Testis (tissue), 3 donors: ENCODE results near the gene COX4I2. TPM values are rescaled to one million over a fixed set of nuclear protein-coding genes. Genes with fewer than 3 reads are reported as not detected.

ENCODE experiments used
- DNase-seq: peaks from one replicate; pipeline ENCODE4 v3.0.0-alpha.2; 2019
- H3K27ac ChIP-seq, 2 donors: fragments of 200-600 bp; sonication (generic); one replicate each; pipeline ENCODE4 v1.5.1; 2019
- H3K27me3 ChIP-seq: fragments of 200-600 bp; sonication (generic); one replicate; pipeline ENCODE4 v1.5.1; 2019
- H3K36me3 ChIP-seq: fragments of 200-600 bp; sonication (generic); one replicate; pipeline ENCODE4 v1.5.1; 2017; ENCODE audit warnings: low read depth; ENCODE audit errors: missing control alignments
- H3K4me1 ChIP-seq: fragments of 200-600 bp; sonication (generic); one replicate; pipeline ENCODE4 v1.5.1; 2019
- H3K4me3 ChIP-seq, 2 donors: fragments of 200-600 bp; sonication (generic); one replicate each; pipeline ENCODE4 v1.5.1; 2017 to 2019
- H3K9me3 ChIP-seq: fragments of 200-600 bp; sonication (generic); one replicate; pipeline ENCODE4 v1.5.1; 2017
- POLR2A ChIP-seq: fragments of 450-650 bp; IDR thresholded peaks from one replicate; pipeline ENCODE4 v1.6.1; 2017; ENCODE audit warnings: antibody characterized with exemption, mild to moderate bottlenecking, moderate library complexity
- WGBS, 2 donors: methylation state at CpG; one replicate each; pipeline ENCODE4 v1.1.5; 2018; 5-methylcytosine and 5-hydroxymethylcytosine counted together
- intact Hi-C: fragments of 100-400 bp; cut with DNase I; formaldehyde crosslinking; loops from one replicate; pipeline ENCODE4 v1.15.1; 2023; ENCODE audit warnings: low total_unique reads
- polyA plus RNA-seq: library from polyadenylated mRNA; stranded (reverse); fragments of 350-450 nt; fragmentation: Illumina TruSeq; extraction: RNeasy Lipid Tissue Mini Kit (QIAGEN cat#74804); gene quantifications from one replicate; pipeline ENCODE4 v1.2.3, GENCODE V29; 2014; ENCODE audit warnings: low read depth, low replicate concordance; ENCODE audit not compliant: insufficient read depth
- total RNA-seq, 2 donors: library from RNA; depleted of rRNA; stranded (reverse); fragments of >200 nt; gene quantifications; one replicate each; pipeline ENCODE4 v1.2.3, GENCODE V29; 2016
- TF ChIP-seq, protein P1 (sequence below), 3 experiments: fragments of 450-650 bp in 2 of 3; fragments of 200-600 bp in 1 of 3; sonication (generic) in 1 of 3; IDR thresholded peaks; one replicate each; pipeline ENCODE4 v1.5.1; 2016 to 2019; ENCODE audit warnings: antibody characterized with exemption in 3 of 3, mild to moderate bottlenecking in 2 of 3, moderate library complexity in 1 of 3

Gene COX4I2
- total and polyA plus RNA-seq, 3 donors from 2014 or later = 2.2 to 6.1 (median 6.0) TPM

DNA sequence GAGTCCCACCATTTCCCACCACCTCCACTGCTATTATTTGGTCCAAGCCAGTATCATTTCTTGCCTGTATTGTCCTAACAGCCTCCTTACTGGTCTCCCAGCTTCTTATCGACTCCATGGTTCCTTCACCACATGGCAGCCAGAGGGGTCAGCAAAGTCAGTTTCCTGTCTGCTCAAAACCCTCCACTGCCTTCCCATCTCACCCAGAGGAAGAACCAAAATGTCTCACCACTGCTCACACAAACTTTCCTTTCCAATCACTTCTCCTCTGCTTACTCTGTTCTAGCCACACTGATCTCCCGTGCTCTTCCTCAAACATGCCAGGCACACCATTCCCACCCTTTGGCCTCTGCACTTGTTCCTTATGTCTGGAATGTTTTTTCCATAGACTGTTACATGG, 45.2 kb downstream of the COX4I2 start:
- H3K9me3 ChIP-seq = no peaks in the 10 kb centered on the region
- TF ChIP-seq POLR2A = no peak
- TF ChIP-seq, protein P1, sequence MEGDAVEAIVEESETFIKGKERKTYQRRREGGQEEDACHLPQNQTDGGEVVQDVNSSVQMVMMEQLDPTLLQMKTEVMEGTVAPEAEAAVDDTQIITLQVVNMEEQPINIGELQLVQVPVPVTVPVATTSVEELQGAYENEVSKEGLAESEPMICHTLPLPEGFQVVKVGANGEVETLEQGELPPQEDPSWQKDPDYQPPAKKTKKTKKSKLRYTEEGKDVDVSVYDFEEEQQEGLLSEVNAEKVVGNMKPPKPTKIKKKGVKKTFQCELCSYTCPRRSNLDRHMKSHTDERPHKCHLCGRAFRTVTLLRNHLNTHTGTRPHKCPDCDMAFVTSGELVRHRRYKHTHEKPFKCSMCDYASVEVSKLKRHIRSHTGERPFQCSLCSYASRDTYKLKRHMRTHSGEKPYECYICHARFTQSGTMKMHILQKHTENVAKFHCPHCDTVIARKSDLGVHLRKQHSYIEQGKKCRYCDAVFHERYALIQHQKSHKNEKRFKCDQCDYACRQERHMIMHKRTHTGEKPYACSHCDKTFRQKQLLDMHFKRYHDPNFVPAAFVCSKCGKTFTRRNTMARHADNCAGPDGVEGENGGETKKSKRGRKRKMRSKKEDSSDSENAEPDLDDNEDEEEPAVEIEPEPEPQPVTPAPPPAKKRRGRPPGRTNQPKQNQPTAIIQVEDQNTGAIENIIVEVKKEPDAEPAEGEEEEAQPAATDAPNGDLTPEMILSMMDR (IDR thresholded peaks at IDR 0.05) = no peak
- H3K27ac ChIP-seq = peak overlapping the region in 1 of 2 donors; percentile 4
- H3K36me3 ChIP-seq = no peaks in the 10 kb centered on the region
- 71 to 72% methylated on average over 2 of the region's 2 CpGs for WGBS, 2 donors
- no peak overlapping the region for H3K4me3 ChIP-seq
- intact Hi-C loops = no loop called here
- DNase-seq = no peak
- H3K27me3 ChIP-seq = no peaks in the 10 kb centered on the region
- peaks cover 58% of the 10 kb centered on the region for H3K4me1 ChIP-seq

DNA sequence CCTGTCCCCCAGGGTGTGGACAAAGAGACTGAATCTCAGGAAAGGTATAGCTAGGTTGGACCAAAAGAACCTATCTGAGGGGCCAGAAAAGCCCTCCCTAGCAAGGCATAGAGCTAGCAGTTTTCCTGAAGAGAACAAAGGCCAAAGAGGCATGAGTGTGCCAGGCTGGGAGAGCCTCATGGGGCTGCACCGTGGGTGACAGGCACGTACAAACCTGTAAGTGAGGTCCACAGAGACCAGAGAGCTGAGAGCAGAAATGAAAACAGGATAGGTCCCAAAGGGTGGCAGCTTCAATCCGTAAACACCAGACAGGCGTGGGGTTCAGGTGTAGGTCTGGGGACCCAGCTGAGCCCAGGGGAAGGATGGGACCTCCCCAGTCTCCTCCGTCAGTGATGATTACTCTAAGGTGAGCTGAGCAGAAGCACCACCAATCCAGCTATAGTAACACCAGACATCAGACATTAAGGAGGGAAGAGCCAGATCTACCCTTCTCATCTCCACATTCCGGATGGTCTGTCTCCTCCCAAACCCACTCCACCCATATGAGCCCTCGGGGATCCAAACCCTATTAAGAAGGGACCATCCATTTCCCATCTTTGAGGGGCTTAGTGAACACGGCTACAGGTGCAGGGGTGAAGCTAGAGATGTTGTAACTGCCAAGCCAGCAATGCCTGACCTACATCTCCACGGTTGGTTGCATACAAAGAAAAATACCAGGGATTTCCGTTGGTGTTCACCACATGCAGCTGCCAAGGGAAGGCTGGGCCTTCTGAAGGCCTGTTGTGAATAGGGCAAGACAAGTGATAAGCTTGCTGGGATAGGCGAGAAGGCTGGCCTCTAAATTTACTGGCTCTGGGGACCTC, 46.7 kb downstream of the COX4I2 start:
- 83 to 84% methylated on average over 10 to 11 of the region's 11 CpGs for WGBS, 2 donors
- intact Hi-C loops = no loop called here
- TF ChIP-seq, protein P1 (IDR thresholded peaks at IDR 0.05) = no peak
- TF ChIP-seq POLR2A = no peak
- H3K9me3 ChIP-seq = no peaks in the 10 kb centered on the region
- DNase-seq = no peak
- no peaks in the 10 kb centered on the region for H3K36me3 ChIP-seq
- H3K4me3 ChIP-seq = no peak overlapping the region
- no peaks in the 10 kb centered on the region for H3K27me3 ChIP-seq
- H3K27ac ChIP-seq = no peak overlapping the region
- H3K4me1 ChIP-seq = peaks cover 44% of the 10 kb centered on the region

DNA sequence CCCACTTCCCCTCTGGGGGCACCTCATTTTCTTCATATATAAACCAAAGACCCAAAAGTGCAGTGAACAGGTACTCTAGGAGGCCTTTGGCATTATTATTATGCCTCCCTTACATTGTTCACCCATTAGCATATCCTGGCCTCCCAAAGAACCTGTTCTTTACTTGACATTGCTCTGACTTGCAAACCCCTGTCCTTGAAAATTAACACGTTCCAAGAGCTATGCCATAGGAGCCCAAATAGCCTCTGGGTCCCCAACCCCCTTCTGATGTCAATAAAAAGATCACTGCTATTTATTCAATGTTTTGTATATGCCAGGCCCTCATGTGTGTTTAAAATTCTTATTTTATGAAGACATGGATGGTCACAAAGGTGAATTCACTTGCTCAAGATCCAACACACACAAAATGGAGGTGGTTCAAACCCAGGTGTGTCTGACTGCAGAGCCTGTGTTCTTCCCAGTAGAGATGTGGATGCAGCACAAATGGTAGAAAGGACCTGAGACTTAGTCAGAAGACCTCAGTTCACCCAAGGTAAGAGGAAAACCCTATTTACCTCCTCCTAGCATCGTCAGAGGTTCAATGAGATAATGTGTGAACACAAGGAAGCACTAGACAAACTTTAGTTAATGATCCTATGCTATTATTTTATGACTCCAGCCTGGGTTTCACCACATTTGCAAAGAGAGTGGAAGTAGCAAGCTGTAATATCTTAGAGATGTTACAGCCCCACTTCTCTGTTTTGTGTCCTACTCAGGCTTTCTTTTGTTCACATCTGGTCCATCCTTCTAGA, 48.3 kb downstream of the COX4I2 start:
- H3K27me3 ChIP-seq = no peaks in the 10 kb centered on the region
- intact Hi-C loops = no loop called here
- no peak overlapping the region for H3K4me3 ChIP-seq
- no peaks in the 10 kb centered on the region for H3K36me3 ChIP-seq
- peaks cover 27% of the 10 kb centered on the region for H3K4me1 ChIP-seq
- no peak for DNase-seq
- TF ChIP-seq, protein P1 (IDR thresholded peaks at IDR 0.05) = no peak
- no peak for TF ChIP-seq POLR2A
- H3K27ac ChIP-seq = peak overlapping the region in 1 of 2 donors; percentile 37
- WGBS, 2 donors = 81 to 82% methylated on average over 2 of the region's 2 CpGs
- H3K9me3 ChIP-seq = no peaks in the 10 kb centered on the region

DNA sequence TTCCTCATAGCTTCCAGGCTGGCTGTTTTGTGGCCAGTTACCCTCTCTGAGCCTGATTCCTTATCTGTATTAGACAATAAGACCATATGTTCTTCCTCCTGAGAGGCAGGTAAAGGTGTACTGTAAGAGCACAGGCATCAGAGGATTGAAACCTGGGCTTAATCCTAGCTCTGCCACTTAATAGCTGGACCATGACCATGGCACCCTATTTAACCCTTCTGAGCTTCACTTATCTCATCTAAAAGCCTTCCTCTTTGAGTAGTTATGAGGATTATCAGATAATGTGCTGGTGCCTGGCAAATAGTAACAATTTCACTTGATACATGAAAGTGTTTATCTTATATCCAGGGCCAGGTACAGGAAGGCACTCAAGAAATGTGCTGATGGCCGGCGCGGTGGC, 50.1 kb downstream of the COX4I2 start:
- 96 to 97% methylated on average over 3 of the region's 3 CpGs for WGBS, 2 donors
- intact Hi-C loops = no loop called here
- TF ChIP-seq POLR2A = no peak
- TF ChIP-seq, protein P1 (IDR thresholded peaks at IDR 0.05) = no peak
- Histone ChIP-seq H3K27ac (no peak overlapping the region), H3K9me3 (no peaks in the 10 kb centered on the region), H3K4me3 (no peak overlapping the region), H3K4me1 (peaks cover 10% of the 10 kb centered on the region), H3K36me3 (no peaks in the 10 kb centered on the region), H3K27me3 (no peaks in the 10 kb centered on the region)
- no peak for DNase-seq
